HG02870 (cell line): ENCODE measurements around the gene OSBPL8.

Source experiments
- ATAC-seq: cut with Tn5 transposase; IDR thresholded peaks from one replicate; pipeline ENCODE4 v1.9.1; 2021; ENCODE audit warnings: mild to moderate bottlenecking, moderate library complexity; ENCODE audit not compliant: unreplicated experiment

OSBPL8 gene

DNA sequence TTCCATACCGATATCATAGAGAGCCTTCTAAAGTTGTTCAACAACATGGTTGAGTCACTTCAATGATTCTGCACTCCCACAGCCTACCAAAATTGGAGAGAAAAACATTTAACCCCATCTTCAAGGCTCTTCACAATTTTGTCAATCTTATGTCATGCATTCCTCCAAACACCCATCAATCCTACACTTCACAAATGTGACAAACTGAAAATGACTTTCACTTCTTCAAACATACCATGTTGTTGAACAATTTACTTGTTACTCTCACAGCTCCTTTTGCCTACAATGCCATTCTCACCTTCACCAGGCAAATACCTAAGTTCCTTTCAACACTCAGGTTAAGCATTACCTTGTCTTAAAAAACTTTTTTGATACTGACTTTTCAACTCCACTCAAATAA, 88.0 kb downstream of the OSBPL8 start:
- no peak for ATAC-seq

DNA sequence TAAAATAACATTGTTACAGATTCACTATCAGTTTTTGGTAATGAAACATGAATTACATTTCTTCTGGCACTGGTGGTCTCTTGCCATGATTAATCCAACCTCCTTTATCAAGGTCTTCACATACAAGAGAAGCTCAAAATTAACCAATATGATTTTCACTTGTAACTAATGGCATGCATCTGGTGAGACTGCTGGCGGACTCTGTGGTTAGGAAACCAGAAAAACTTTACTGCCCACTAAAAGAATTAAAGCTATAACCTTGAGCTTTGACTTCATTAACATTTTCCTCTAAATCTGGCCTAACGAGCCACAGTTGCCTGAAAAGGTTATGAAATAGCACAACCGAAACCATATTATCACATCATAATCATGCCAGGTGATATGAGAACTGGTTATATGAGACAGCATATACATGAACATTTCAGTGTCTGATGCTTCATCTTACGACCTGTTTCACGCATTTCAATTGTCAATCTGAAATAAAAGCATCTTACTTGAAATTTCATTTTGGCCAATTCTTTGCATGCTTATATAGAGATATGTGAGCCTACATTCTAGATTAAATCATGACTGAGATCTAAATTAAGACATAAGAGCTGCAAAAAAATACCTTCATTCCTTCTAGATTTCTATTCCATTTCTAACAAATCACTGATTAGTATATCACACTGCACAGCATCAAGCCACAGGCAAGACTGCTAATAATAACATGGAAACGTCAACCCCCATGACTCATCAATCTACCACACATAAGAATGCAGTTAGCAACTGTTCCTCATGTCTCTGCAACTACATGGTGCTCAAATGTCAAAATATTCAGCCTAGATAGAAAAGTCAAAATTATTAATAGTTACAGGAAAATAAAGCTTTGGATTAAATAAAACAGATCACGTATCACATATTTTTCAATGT, 89.3 kb downstream of the OSBPL8 start:
- peak; percentile 90 for ATAC-seq

DNA sequence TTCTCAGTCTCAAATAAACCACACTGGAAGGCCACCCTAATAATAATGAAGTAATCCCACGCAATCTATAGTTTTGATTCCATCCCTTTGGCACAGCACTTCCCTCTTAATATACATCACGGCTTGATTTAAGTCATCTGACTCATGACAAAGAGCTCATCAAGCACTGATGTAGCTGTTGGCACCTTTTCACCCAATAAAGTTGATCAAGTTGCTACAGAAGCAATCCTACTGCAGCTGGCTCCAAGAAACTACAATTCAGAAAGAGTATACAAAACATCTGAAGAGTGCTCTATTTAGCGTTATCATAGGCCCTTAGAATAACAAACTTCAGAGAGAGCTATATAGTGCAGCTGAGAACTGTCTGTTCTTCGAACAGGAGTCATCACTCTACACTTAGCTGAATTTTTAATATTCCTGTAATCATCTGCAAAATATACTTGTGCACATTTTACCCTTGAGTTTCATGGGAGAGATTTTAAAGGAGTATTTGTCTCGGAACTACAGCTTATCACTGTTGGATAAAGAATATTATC, 94.9 kb downstream of the OSBPL8 start:
- ATAC-seq = no peak

DNA sequence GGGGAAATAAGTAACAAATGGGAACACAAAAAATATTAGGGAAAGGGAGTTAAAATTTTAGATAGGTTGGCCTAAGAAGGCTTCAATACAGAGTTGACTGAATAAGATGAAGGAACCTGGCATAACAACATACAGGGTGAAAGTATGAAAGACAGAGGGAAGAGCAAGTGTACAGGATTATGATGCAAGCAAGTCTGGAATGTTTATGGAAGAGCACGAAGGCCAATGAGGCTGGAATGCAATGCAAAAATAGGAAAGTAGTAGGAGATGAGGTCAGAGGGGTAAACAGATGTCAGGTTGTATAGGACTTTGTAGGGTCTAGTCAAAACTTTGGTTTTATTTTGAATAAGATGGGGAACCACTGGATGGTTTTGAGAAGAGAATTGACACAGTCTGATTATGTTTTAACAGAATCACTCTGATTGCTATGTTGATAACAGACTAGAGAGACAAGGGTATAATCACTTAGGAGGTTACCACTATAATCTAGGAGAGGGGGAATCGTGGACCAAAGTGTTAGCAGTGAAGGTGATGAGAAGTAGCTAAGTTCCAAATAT, 96.8 kb downstream of the OSBPL8 start:
- peak; percentile 64 for ATAC-seq

DNA sequence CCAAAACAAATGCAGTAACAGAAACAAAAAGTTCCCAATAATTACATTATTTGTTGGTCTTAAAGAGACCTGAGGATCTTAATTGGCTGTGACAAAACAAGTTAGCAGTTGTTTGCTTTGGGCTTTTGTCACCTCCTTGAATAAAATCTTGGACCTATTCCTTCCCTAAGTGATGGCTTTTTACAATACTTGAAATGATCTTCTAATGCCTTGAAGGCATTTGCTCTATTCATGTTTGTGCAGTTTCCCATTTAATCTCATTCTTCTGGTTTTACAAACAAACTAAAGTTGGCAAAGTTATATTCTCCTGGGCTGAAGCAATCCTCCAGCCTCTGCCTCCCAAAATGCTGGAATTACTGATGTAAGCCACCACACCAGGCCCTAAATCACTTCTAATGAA, 98.8 kb downstream of the OSBPL8 start:
- no peak for ATAC-seq

DNA sequence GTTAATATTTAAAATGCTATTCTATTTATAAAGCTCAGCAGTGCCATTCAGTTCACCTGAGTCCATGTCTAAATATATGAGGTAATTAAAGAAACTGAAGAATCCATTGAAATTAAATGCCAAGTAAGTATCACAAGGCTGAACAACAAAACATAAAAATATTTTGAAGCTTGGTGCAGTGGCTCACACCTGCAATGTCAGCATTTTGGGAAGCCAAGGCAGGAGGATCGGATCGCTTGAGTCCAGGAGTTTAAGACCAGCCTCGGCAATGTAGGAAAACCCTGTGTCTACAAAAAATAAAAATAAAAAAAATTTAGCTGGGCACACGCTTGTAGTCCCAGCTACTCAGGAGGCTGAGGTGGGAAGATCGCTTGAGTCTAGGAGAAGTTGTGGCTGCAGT, 101.8 kb downstream of the OSBPL8 start:
- ATAC-seq = no peak

DNA sequence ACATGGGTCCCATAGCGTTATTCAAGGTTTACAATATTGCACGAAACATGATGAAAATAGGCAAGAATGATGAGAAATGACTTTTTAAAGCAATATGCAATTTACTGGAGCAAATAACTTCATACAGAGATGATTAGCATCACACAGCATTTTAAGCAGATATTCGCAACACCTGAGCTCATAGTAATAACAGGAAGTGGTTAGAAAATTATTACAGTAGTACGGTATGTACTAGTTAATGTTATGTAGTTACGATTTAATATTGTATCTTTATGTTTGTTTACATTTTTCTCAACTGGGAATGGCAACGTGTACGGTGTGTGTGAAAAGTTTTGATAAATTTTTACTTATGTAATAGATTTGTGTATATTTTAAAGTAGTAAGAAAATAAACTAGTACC, 102.6 kb downstream of the OSBPL8 start:
- ATAC-seq = no peak

DNA sequence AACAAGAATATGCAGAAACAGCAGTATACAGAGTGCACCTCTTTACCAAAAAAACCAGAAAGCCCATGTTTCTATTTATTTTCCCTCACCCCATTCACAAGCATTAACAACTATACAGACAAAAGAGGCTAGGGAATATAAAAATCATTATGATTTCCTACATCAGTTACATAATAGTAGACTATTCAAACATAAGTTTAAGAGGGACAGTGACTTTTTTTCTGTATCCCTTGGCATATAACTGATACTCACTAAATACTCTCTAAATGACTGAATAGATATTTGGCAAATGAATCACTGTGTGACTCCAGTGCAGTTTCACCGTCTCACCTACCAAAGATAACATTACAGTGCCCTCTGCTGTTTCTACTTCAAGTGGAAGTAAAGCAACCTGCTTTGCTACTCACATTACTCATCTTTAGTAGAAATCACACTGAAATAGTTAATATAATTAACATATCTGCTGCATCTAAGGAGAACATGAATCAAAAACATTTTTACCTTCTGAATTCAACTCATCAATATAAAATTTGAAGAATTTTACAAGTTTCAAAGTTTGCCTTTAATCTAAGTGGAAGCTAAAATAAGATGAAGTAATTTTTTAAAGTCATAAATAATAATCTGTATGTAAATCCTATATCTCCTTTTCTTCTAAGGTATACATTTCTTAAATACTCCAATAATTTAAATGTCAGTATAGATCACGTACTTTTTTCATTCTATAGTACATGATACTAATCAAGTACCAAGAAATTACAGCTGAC, 103.8 kb downstream of the OSBPL8 start:
- peak; percentile 99 for ATAC-seq

DNA sequence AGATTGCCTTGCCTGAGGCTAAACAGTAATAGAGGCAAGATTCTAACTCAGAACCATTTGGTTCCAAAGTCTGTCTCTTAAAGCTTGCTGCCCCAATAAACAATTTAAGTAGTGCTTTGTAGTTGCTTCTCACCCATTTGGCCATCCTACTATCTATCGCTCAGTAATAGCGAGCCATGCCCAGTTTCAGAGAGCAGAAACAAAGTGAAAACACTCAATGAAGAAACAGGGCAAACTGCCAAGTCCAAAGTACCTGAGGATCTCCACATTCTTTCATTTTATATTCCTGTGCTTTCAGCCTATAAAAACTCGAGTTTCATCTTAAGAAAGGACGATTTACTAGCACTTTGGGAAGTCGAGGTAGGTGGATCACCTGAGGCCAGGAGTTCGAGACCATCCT, 108.0 kb downstream of the OSBPL8 start:
- ATAC-seq = no peak

DNA sequence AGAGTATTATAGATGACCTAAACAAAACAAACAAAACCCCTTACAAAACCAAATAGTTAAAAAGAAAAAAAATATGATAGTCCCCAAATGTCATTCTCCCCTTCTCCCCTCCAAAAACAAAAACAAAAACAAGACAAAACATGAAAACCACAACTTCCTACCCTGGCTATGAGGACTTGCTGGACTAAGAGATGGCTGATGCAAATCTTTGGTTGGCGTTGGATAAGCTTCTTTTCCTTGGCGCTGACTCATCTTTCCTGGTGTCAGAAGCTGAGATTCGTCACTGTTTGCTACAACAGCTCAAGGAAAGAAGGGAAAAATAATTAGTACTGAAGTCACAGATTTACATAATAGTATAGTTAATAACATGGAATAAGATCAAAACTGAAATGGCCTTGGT, 108.9 kb downstream of the OSBPL8 start:
- ATAC-seq = no peak

DNA sequence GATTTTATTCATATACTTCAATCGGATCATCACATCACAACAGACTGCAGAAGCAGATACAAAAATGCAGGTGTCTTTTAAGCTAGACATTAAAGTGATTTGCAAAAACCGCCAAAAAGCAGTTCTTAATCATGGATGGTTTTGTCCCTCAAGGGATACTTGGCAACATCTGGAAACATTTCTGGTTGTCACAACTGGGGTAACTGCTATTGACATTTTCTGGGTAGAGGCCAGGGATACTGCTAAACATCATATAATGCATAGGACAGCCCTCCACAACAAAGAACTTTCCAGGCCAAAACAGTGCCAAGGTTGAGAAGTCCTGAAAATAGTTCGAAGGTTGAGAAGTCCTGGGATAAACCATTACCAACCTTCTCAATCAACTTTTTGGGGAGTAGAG, 109.6 kb downstream of the OSBPL8 start:
- ATAC-seq = no peak

DNA sequence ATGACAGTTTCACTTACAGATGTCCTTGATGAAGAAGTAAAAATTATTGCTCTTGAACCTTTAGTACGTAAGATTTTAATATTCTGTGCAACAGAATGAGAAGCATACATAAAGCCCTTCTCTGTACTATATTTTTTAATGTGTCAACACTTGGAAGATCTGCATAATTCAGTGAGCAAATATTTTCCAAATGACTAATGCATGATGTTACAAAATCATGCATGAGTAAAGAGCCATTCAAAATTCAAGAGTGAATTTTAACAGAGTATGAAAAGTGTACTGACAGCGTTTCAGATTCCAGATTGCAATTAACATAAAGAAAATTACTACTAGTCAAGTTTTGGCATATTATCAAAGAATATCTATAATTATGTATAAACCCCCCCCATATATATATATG, 110.0 kb downstream of the OSBPL8 start:
- ATAC-seq = no peak

DNA sequence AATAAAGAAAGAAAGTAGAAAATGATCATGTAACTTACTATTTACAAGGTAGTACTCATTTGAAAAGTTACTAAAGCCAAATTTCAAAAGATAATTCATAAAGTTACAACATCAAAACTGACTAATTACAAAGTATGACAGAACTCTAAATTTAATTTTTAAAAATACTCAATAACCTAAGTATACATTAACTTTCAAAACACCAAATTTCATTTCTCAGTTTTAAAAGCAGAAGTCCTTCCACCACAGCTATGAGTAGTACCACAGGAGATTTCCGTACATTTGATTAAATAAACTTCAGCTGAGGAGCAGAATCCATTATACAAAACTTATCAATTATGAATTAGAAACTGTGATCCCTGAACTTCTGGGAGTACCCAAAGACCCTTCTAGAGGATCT, 110.6 kb downstream of the OSBPL8 start:
- no peak for ATAC-seq

DNA sequence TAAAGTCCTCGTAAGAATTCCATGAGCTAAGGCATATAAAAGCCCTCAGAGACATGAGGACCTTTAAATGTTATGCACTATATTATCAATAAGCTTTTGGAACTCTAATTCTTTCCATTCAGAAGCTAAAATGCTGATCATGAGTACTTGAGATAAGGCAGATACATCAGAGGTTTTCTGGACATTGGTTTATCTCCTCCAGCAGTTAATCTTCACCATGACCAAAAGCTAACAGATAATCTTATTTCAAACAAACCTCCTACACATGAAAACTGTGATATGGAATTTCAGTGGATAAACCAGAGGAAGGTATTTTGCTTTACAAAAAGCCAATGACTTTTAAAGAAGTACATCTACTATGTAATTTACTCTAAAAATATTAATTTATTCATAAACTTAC, 113.5 kb downstream of the OSBPL8 start:
- ATAC-seq = no peak

DNA sequence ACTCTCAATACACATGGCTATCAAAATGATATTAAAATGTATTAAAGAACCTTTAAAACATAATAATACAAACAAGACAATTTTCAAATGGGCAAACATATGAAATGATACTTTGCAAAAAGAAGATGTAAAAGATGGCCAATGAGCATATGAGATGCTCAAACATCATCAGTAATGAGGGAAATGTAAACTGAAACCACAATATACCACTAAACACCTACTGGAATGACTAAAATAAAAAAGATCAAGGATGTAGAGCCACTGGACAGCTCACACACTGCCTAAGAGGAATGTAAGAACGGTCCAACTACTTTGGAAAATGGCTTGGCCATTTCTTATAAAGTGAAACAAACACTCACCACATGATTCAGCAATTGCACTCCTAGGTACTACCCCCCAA, 114.1 kb downstream of the OSBPL8 start:
- peak; percentile 51 for ATAC-seq

DNA sequence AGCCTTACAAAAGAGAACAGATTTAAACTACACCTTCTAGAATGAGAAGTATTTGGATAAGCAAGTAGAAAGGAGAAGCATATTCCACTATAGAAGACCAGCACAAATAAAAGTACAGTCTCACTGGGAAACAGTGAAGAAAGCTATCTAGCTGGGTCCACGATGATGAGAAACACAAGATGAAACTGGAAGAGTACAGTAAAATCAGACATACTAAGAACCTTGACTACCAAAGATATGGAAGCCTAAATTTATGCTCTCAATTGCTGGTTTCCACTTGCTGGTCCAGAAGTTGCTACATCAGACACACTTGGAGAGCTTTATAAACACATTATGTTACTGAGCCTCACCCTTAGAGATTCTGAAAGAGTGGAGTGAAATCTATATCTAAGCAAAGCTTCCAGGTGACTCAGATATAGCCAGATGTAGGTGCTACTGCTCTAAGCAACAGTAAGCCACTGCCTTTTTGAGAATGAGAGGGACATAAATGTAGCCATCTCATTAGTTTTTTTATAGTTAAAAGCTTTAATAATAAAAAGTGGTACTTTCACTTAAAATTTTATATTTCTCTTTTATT, 115.1 kb downstream of the OSBPL8 start:
- peak; percentile 57 for ATAC-seq

DNA sequence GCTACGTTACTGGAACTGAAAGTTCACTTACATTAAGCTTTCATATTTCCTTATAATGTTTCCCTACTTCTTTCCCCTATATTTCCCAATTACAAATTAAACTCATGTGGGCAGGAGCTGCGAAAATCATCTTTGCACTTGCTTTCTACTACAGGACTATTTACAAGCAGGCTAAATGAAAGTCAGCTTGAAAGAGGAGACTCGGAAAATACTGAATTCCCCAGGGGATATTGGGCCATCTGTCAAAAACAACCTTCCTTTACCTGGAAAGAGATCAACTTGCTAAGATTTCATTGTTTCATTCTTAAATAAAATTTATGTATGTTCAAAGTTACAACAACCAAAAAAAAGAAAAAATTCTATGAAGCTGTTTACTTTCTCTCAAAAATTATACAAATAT, 118.6 kb downstream of the OSBPL8 start:
- no peak for ATAC-seq

DNA sequence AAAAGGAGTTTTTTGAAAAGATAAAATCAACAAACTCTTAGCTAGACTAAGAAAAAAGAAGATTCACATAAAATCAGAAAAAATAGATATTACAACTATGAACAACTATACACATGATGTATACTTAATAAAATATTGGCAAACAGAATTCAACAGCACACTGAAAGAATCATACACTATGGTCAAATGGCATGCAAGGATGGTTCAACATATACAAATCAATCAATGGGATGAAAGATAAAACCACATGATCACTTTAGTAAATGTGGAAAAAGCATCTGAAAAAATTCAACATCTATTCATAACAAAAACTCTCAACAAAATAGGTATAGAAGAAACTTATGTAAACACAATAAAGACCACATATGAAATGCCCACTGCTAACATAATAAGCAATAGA, 126.8 kb downstream of the OSBPL8 start:
- ATAC-seq = no peak

DNA sequence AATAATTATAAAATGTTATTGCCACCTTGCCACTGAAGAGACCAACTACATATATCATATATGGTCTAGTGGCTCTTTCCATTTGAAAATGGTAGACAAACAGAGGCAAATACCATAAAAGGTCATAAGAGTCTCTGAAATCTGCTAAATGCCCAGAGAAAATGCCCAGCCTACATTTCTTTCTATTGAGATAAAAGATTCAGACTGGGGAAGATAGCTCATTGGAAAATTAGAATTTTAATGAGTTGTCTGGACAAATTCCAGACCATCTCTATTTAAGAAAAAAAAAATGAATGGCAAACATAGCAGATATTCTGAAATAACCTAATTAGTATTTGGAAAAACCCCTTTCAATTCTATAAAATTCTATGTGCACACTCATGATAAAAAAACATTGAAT, 131.5 kb downstream of the OSBPL8 start:
- no peak for ATAC-seq

DNA sequence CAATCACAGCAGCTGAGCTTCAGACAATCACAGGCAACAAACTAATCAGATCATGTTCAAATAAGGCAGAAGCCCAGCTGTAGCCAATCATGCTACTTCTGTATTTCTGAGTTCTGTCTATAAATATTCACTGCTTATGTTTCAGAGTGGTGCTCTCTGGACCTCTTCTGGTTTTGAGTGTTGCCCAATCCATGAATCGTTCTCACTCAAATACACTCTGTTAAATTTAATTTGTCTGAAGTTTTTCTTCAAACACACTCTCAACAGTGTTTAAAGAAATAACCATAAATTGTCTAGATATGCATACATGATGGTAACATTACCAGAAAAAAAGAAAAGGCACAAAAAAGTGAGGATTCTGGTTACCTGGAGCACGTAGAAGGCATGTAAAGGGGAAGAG, 133.4 kb downstream of the OSBPL8 start:
- ATAC-seq = no peak

DNA sequence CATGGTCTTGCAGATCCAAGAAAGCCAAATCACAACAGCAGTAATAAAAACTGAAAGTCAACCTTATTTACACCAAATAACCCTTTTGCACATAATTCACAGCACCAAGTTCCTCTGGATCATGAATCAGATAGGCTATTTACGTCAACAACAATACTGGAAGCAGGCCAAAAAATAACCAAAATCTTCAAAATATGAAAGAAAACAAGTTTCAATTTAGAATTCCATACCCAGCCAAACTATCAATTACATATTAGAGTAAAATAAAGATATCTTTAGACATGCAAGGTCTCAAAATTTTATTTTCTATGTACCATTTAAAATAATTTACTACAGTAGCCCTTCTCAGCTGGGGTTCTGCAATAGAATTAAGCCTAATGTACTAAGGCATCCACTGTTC, 134.6 kb downstream of the OSBPL8 start:
- no peak for ATAC-seq
